HUES6 (cell line): ENCODE results near the gene NEURL2.
A peak's percentile ranks its signal among the peaks of the same experiment; 100 is the strongest.

Source experiments
- H3K27ac ChIP-seq: 2 replicates; pipeline ENCODE4 v1.7.0; 2013; ENCODE audit warnings: low read depth, mild to moderate bottlenecking, low read length, inconsistent platforms
- H3K27me3 ChIP-seq: 2 replicates; pipeline ENCODE4 v1.6.1; 2013; ENCODE audit warnings: low read length; ENCODE audit not compliant: control insufficient read depth, insufficient read depth
- H3K36me3 ChIP-seq: 2 replicates; pipeline ENCODE4 v1.6.1; 2013; ENCODE audit warnings: low read length; ENCODE audit not compliant: control insufficient read depth, insufficient read depth
- H3K4me1 ChIP-seq: 2 replicates; pipeline ENCODE4 v1.6.1; 2013; ENCODE audit warnings: low read length; ENCODE audit not compliant: control insufficient read depth, insufficient read depth
- H3K4me3 ChIP-seq: 2 replicates; pipeline ENCODE4 v1.5.1; 2013; ENCODE audit warnings: low read depth, low read length
- H3K9ac ChIP-seq: one replicate; pipeline ENCODE4 v1.6.1; 2013; ENCODE audit warnings: mild to moderate bottlenecking, low read length
- H3K9me3 ChIP-seq: 2 replicates; pipeline ENCODE4 v1.6.1; 2013; ENCODE audit warnings: low read depth, low read length; ENCODE audit not compliant: control insufficient read depth, insufficient read depth

The NEURL2 gene

GRCh38 chr20:45861221-45862075 lies 29.6 kb downstream of the NEURL2 start:
- no peaks in the 10 kb centered on the region for H3K36me3 ChIP-seq
- no peak overlapping the region for H3K4me3 ChIP-seq
- H3K9me3 ChIP-seq = no peaks in the 10 kb centered on the region
- H3K27me3 ChIP-seq = no peaks in the 10 kb centered on the region
- peaks cover 17% of the 10 kb centered on the region for H3K4me1 ChIP-seq
- H3K9ac ChIP-seq = peak overlapping the region; percentile 18
- H3K27ac ChIP-seq = no peak overlapping the region

- Histone ChIP-seq H3K4me1 (peaks cover 24% of the 10 kb centered on the region), H3K9ac (no peak overlapping the region), H3K4me3 (no peak overlapping the region), H3K9me3 (no peaks in the 10 kb centered on the region), H3K27ac (no peak overlapping the region), H3K36me3 (no peaks in the 10 kb centered on the region), H3K27me3 (no peaks in the 10 kb centered on the region)
These were observed 30.3 kb downstream of the NEURL2 start for GRCh38 chr20:45860560-45861220.

GRCh38 chr20:45859916-45860315 lies 31.1 kb downstream of the NEURL2 start:
- Histone ChIP-seq H3K36me3 (no peaks in the 10 kb centered on the region), H3K9me3 (no peaks in the 10 kb centered on the region), H3K4me1 (peaks cover 28% of the 10 kb centered on the region), H3K27me3 (no peaks in the 10 kb centered on the region), H3K4me3 (no peak overlapping the region), H3K9ac (no peak overlapping the region), H3K27ac (no peak overlapping the region)

GRCh38 chr20:45857882-45858216 lies 33.2 kb downstream of the NEURL2 start:
- Histone ChIP-seq H3K9me3 (no peaks in the 10 kb centered on the region), H3K4me3 (peak overlapping the region; percentile 76), H3K27me3 (no peaks in the 10 kb centered on the region), H3K4me1 (peaks cover 45% of the 10 kb centered on the region), H3K27ac (peak overlapping the region; percentile 7; the same call in 1 of the 2 replicates), H3K9ac (peak overlapping the region; percentile 70), H3K36me3 (peaks cover 5% of the 10 kb centered on the region; the same call in 1 of the 2 replicates)

- Histone ChIP-seq H3K27ac (peak within 1 kb of the TSS; percentile 54), H3K4me1 (peaks cover 48% of the 10 kb centered on the region), H3K9me3 (no peaks in the 10 kb centered on the region), H3K9ac (peak within 1 kb of the TSS; percentile 70), H3K36me3 (peaks cover 5% of the 10 kb centered on the region; the same call in 1 of the 2 replicates), H3K27me3 (no peaks in the 10 kb centered on the region), H3K4me3 (peak within 1 kb of the TSS; percentile 76)
These were observed 33.7 kb downstream of the NEURL2 start, which contains the start of the genes ACOT8 and ZSWIM3 for GRCh38 chr20:45857114-45857881. TSS of gene ACOT8 (minus strand) at chr20:45857392. CDS start at chr20:45857315, 77 bp downstream. TSS of gene ZSWIM3 (plus strand) at chr20:45857614. CDS start at chr20:45857826, 212 bp downstream.

- Histone ChIP-seq H3K36me3 (peaks cover 23% of the 10 kb centered on the region), H3K4me3 (peak overlapping the region; percentile 22; the same call in 1 of the 2 replicates), H3K9me3 (no peaks in the 10 kb centered on the region), H3K9ac (peak overlapping the region; percentile 61), H3K27me3 (no peaks in the 10 kb centered on the region), H3K27ac (peak overlapping the region; percentile 82), H3K4me1 (peaks cover 39% of the 10 kb centered on the region)
These were observed 37.5 kb downstream of the NEURL2 start for GRCh38 chr20:45853484-45853883.

GRCh38 chr20:45852326-45852725 lies 38.7 kb downstream of the NEURL2 start:
- H3K4me1 ChIP-seq = peaks cover 35% of the 10 kb centered on the region
- H3K27me3 ChIP-seq = no peaks in the 10 kb centered on the region
- no peak overlapping the region for H3K4me3 ChIP-seq
- no peaks in the 10 kb centered on the region for H3K9me3 ChIP-seq
- peak overlapping the region; percentile 73; the same call in 1 of the 2 replicates for H3K27ac ChIP-seq
- no peak overlapping the region for H3K9ac ChIP-seq
- peaks cover 28% of the 10 kb centered on the region for H3K36me3 ChIP-seq

GRCh38 chr20:45851501-45851900 lies 39.5 kb downstream of the NEURL2 start:
- H3K4me3 ChIP-seq = no peak overlapping the region
- H3K9ac ChIP-seq = no peak overlapping the region
- H3K9me3 ChIP-seq = no peaks in the 10 kb centered on the region
- no peak overlapping the region for H3K27ac ChIP-seq
- peaks cover 33% of the 10 kb centered on the region for H3K4me1 ChIP-seq
- H3K36me3 ChIP-seq = peaks cover 35% of the 10 kb centered on the region
- no peaks in the 10 kb centered on the region for H3K27me3 ChIP-seq

- H3K4me1 ChIP-seq = peaks cover 28% of the 10 kb centered on the region
- no peak overlapping the region for H3K9ac ChIP-seq
- no peaks in the 10 kb centered on the region for H3K27me3 ChIP-seq
- H3K27ac ChIP-seq = no peak overlapping the region
- peaks cover 40% of the 10 kb centered on the region for H3K36me3 ChIP-seq
- no peaks in the 10 kb centered on the region for H3K9me3 ChIP-seq
- no peak overlapping the region for H3K4me3 ChIP-seq
These were observed 40.1 kb downstream of the NEURL2 start for GRCh38 chr20:45850926-45851325.

- Histone ChIP-seq H3K4me1 (peaks cover 24% of the 10 kb centered on the region), H3K9ac (no peak overlapping the region), H3K36me3 (peaks cover 46% of the 10 kb centered on the region), H3K27me3 (no peaks in the 10 kb centered on the region), H3K27ac (no peak overlapping the region), H3K9me3 (no peaks in the 10 kb centered on the region), H3K4me3 (no peak overlapping the region)
These were observed 40.8 kb downstream of the NEURL2 start for GRCh38 chr20:45850238-45850637.
